IMR-90 (cell line): Measurements from ENCODE around the gene PCGF6. TPM values are rescaled to one million over a fixed set of nuclear protein-coding genes. Genes with fewer than 3 reads are reported as not detected.
"Not testable (repeated sequence)": the region's sequence is repeated elsewhere in the genome, so short reads cannot be mapped to it uniquely, and the experiment has no call there.

Experiments
- ATAC-seq: fragments of 200-7000 bp; cut with Tn5 transposase; 2 replicates; pipeline ENCODE4 v1.9.1; 2020; ENCODE audit warnings: low read depth, mild to moderate bottlenecking, moderate library complexity
- BruUV-seq: library from RNA; stranded (reverse); fragments of 400-500 nt; replicated peaks from 2 replicates; lab custom pipeline; 2021; lab: Mats Ljungman, UMichigan
- CTCF ChIA-PET: fragments of 300-600 bp; formaldehyde crosslinking; extraction: SDS; loops from one replicate; lab custom pipeline; 2021; ENCODE audit warnings: antibody characterized with exemption; lab: Yijun Ruan, JAX
- POLR2A ChIA-PET: fragments of 300-600 bp; sonication (Branson Sonifier 250); formaldehyde crosslinking; loops from one replicate; lab custom pipeline; 2022; ENCODE audit warnings: antibody characterized with exemption; ENCODE audit not compliant: unreplicated experiment; lab: Charles Lee
- DNase-seq: peaks from one replicate; pipeline ENCODE4 v3.0.0; 2013
- H2AFZ ChIP-seq: replicated peaks from 2 replicates; pipeline ENCODE3; 2013; ENCODE audit warnings: low read length, mild to moderate bottlenecking; ENCODE audit not compliant: poor library complexity
- H2AK5ac ChIP-seq: 2 replicates; pipeline ENCODE4 v1.6.1; 2013; ENCODE audit warnings: low read depth, low read length, inconsistent platforms
- H2AK9ac ChIP-seq: replicated peaks from 2 replicates; pipeline ENCODE3; 2013; ENCODE audit warnings: mild to moderate bottlenecking, low read depth, low read length, moderate library complexity; ENCODE audit not compliant: poor library complexity
- H2BK120ac ChIP-seq: 2 replicates; pipeline ENCODE4 v1.6.1; 2013; ENCODE audit warnings: low read depth, low read length, inconsistent platforms
- H2BK15ac ChIP-seq: 3 replicates; pipeline ENCODE4 v1.6.1; 2013; ENCODE audit warnings: low read depth, low read length, inconsistent platforms
- H2BK20ac ChIP-seq: 2 replicates; pipeline ENCODE4 v1.6.1; 2013; ENCODE audit warnings: low read depth, mild to moderate bottlenecking, inconsistent platforms, low read length, moderate library complexity
- H2BK5ac ChIP-seq: 2 replicates; pipeline ENCODE4 v1.6.1; 2013; ENCODE audit warnings: mild to moderate bottlenecking, low read depth, low read length, inconsistent platforms; ENCODE audit not compliant: poor library complexity, severe bottlenecking
- H3K14ac ChIP-seq: replicated peaks from 2 replicates; pipeline ENCODE4 v1.6.1; 2013; ENCODE audit warnings: low read depth, low read length, inconsistent platforms
- H3K18ac ChIP-seq: 2 replicates; pipeline ENCODE4 v1.6.1; 2013; ENCODE audit warnings: low read depth, low read length, control low read depth
- H3K23ac ChIP-seq: 2 replicates; pipeline ENCODE4 v1.6.1; 2013; ENCODE audit warnings: low read depth, low read length, inconsistent platforms
- H3K27ac ChIP-seq: 2 replicates; pipeline ENCODE4 v1.5.1; 2013; ENCODE audit warnings: mild to moderate bottlenecking, control low read depth, low read length; ENCODE audit not compliant: insufficient read depth
- H3K27me3 ChIP-seq: 2 replicates; pipeline ENCODE4 v1.6.1; 2013; ENCODE audit warnings: low read length; ENCODE audit not compliant: control insufficient read depth, insufficient read depth
- H3K36me3 ChIP-seq: 2 replicates; pipeline ENCODE4 v1.6.1; 2013; ENCODE audit warnings: low read length, mixed read lengths; ENCODE audit not compliant: control insufficient read depth, insufficient read depth
- H3K4ac ChIP-seq: 2 replicates; pipeline ENCODE4 v1.6.1; 2013; ENCODE audit warnings: low read depth, low read length, inconsistent platforms
- H3K4me1 ChIP-seq: 2 replicates; pipeline ENCODE4 v1.6.1; 2013; ENCODE audit warnings: low read length, mixed read lengths; ENCODE audit not compliant: control insufficient read depth, insufficient read depth
- H3K4me2 ChIP-seq: 2 replicates; pipeline ENCODE4 v1.6.1; 2013; ENCODE audit warnings: low read depth, mild to moderate bottlenecking, control low read depth, low read length, moderate library complexity
- H3K4me3 ChIP-seq: 2 replicates; pipeline ENCODE4 v1.5.1; 2013; ENCODE audit warnings: low read depth, mild to moderate bottlenecking, control low read depth, low read length, moderate library complexity; ENCODE audit not compliant: insufficient read depth
- H3K56ac ChIP-seq: 2 replicates; pipeline ENCODE4 v1.6.1; 2013; ENCODE audit warnings: low read length, inconsistent platforms; ENCODE audit not compliant: insufficient read depth; ENCODE audit errors: extremely low read depth
- H3K79me1 ChIP-seq, 2 experiments: 2 replicates each; pipeline ENCODE4 v1.6.1; 2013; ENCODE audit warnings: low read length in 2 of 2, inconsistent platforms in 1 of 2, low read depth in 1 of 2
- H3K9ac ChIP-seq: 2 replicates; pipeline ENCODE4 v1.6.1; 2013; ENCODE audit warnings: low read depth, low read length, control low read depth
- H3K9me1 ChIP-seq: 2 replicates; pipeline ENCODE4 v1.6.1; 2013; ENCODE audit warnings: low read length, inconsistent platforms; ENCODE audit not compliant: insufficient read depth
- H3K9me3 ChIP-seq: 2 replicates; pipeline ENCODE4 v1.6.1; 2013; ENCODE audit warnings: low read length; ENCODE audit not compliant: control insufficient read depth, insufficient read depth
- H4K20me1 ChIP-seq: 2 replicates; pipeline ENCODE4 v1.6.1; 2013; ENCODE audit warnings: low read length, inconsistent platforms; ENCODE audit not compliant: insufficient read depth
- H4K5ac ChIP-seq: 2 replicates; pipeline ENCODE4 v1.6.1; 2013; ENCODE audit warnings: mild to moderate bottlenecking, low read depth, low read length, control low read depth
- H4K8ac ChIP-seq, 2 experiments: 2 replicates each; pipeline ENCODE4 v1.6.1; 2013; ENCODE audit warnings: low read depth in 2 of 2, low read length in 2 of 2, control low read depth in 1 of 2, inconsistent platforms in 1 of 2
- H4K91ac ChIP-seq: 2 replicates; pipeline ENCODE4 v1.6.1; 2013; ENCODE audit warnings: low read depth, low read length, inconsistent platforms; ENCODE audit not compliant: insufficient read depth
- WGBS, 2 experiments: methylation state at CpG; one replicate each; pipeline versions ENCODE4 v1.1.5 to v1.1.7; 2013; ENCODE audit warnings: missing lambda C conversion rate in 2 of 2; ENCODE audit not compliant: insufficient read length in 1 of 2; ENCODE audit errors: extremely low coverage in 2 of 2; 5-methylcytosine and 5-hydroxymethylcytosine counted together
- dilution Hi-C: fragments of 300-500 bp; cut with HindIII; formaldehyde crosslinking; loops from one replicate; pipeline ENCODE4 v1.14.3; 2018; ENCODE audit warnings: low sequenced_read_pairs; ENCODE audit not compliant: unreplicated experiment
- in situ Hi-C: fragments of 300-500 bp; cut with MboI; formaldehyde crosslinking; loops from 3 replicates; pipeline ENCODE4 v1.14.3; 2019; ENCODE audit warnings: low sequenced_read_pairs, inconsistent platforms, mixed read lengths
- intact Hi-C: fragments of 100-400 bp; cut with micrococcal nuclease; formaldehyde crosslinking; loops from 2 replicates; pipeline ENCODE4 v1.10.0; 2022
- polyA plus RNA-seq, 3 experiments: library from polyadenylated mRNA; depleted of rRNA; stranded (reverse); fragments of >200 nt; gene quantifications; 2 replicates each; pipeline ENCODE4 v1.2.3, GENCODE V29; 2012; ENCODE audit warnings: low replicate concordance in 1 of 3
- total RNA-seq: library from RNA; depleted of rRNA; stranded (reverse); fragments of >200 nt; gene quantifications from 2 replicates; pipeline ENCODE4 v1.2.3, GENCODE V29; 2012

The PCGF6 gene
- total and polyA plus RNA-seq, 2 of the 4 experiments (the other 2 are of a cell fraction): 4.9 to 6.5 TPM

GRCh38 chr10:103354567-103354966 lies 3.6 kb upstream of the PCGF6 start:
- H2AK5ac ChIP-seq, H3K4me2 ChIP-seq, H3K27me3 ChIP-seq, H2BK15ac ChIP-seq, H2AK9ac ChIP-seq, H3K9me1 ChIP-seq, H3K9ac ChIP-seq, CTCF ChIA-PET, intact Hi-C loops, H3K56ac ChIP-seq, H4K91ac ChIP-seq, H3K4me3 ChIP-seq, H3K23ac ChIP-seq, H2BK120ac ChIP-seq, H2BK5ac ChIP-seq, in situ Hi-C loops, H3K36me3 ChIP-seq, H2BK20ac ChIP-seq, H2AFZ ChIP-seq, H3K4me1 ChIP-seq, dilution Hi-C loops, H3K4ac ChIP-seq, DNase-seq, BruUV-seq, ATAC-seq, H3K9me3 ChIP-seq, H4K20me1 ChIP-seq, POLR2A ChIA-PET, H3K14ac ChIP-seq, H4K5ac ChIP-seq, H3K27ac ChIP-seq, H3K18ac ChIP-seq, H4K8ac ChIP-seq: not testable (repeated sequence)
- 100% methylated on average over 1 of the region's 4 CpGs; no CpG with 5 or more reads in 1 of the 2 experiments for WGBS, 2 experiments
- peaks cover 6 to 11% of the 10 kb centered on the region in 2 experiments; a peak in 3 of 4 replicates for H3K79me1 ChIP-seq
